HepG2 (cell line): ENCODE measurements around the gene HTR3C. TPM values are rescaled to one million over a fixed set of nuclear protein-coding genes. Genes with fewer than 3 reads are reported as not detected.

ENCODE experiments used
- AGO2 ChIP-seq: fragments of 200-400 bp; formaldehyde crosslinking; optimal IDR thresholded peaks from 2 replicates; pipeline ENCODE3; 2017; ENCODE audit warnings: mild to moderate bottlenecking, low read depth, low read length, moderate library complexity
- CREM ChIP-seq, 2 experiments: sonication (generic) in 1 of 2; formaldehyde crosslinking in 1 of 2; IDR thresholded peaks; 2 replicates each; pipeline versions ENCODE4 v1.4.0 to v1.6.1; 2016 to 2020; ENCODE audit warnings: antibody characterized with exemption in 1 of 2, mild to moderate bottlenecking in 1 of 2, missing genetic modification reagents in 1 of 2
- DNMT3B ChIP-seq: conservative IDR thresholded peaks from 2 replicates; pipeline ENCODE4 v1.6.1; 2016; ENCODE audit warnings: missing biosample characterization, control low read depth
- ESRRA ChIP-seq: sonication (generic); formaldehyde crosslinking; IDR thresholded peaks from 2 replicates; pipeline ENCODE4 v1.5.1; 2020; ENCODE audit warnings: mild to moderate bottlenecking, low read depth, missing genetic modification reagents
- MED13 ChIP-seq: sonication (generic); formaldehyde crosslinking; IDR thresholded peaks from 2 replicates; pipeline ENCODE4 v1.5.0; 2020; ENCODE audit warnings: missing genetic modification reagents
- MIER2 ChIP-seq: IDR thresholded peaks from 2 replicates; pipeline ENCODE4 v1.6.1; 2016; ENCODE audit warnings: missing biosample characterization, missing genetic modification reagents
- NBN ChIP-seq: fragments of 450-650 bp; conservative IDR thresholded peaks from 2 replicates; pipeline ENCODE4 v1.6.1; 2017
- NFE2L1 ChIP-seq: sonication (generic); formaldehyde crosslinking; IDR thresholded peaks from 2 replicates; pipeline ENCODE4 v1.4.0; 2020; ENCODE audit warnings: missing genetic modification reagents, mild to moderate bottlenecking, borderline replicate concordance
- NFIC ChIP-seq: IDR thresholded peaks from 2 replicates; pipeline ENCODE4 v1.6.1; 2012; ENCODE audit warnings: mild to moderate bottlenecking, low read length, inconsistent platforms
- NONO ChIP-seq, 2 experiments: fragments of 450-650 bp in 1 of 2; sonication (generic) in 1 of 2; formaldehyde crosslinking in 1 of 2; IDR thresholded peaks in 1 of 2; conservative IDR thresholded peaks in 1 of 2; 2 replicates each; pipeline versions ENCODE4 v1.6.1 to v1.8.0; 2017 to 2022; ENCODE audit warnings: mild to moderate bottlenecking in 1 of 2, missing genetic modification reagents in 1 of 2, moderate library complexity in 1 of 2
- NR2F2 ChIP-seq: IDR thresholded peaks from 2 replicates; pipeline ENCODE4 v1.6.1; 2012; ENCODE audit warnings: low read depth, inconsistent platforms, borderline replicate concordance
- POLR2A ChIP-seq, 2 experiments: IDR thresholded peaks; 2 replicates each; pipeline ENCODE4 v1.6.1; 2011; ENCODE audit warnings: low read depth in 2 of 2, low read length in 2 of 2, mild to moderate bottlenecking in 1 of 2, moderate library complexity in 1 of 2; ENCODE audit not compliant: insufficient read depth in 1 of 2
- POLR2G ChIP-seq: fragments of 200-400 bp; formaldehyde crosslinking; IDR thresholded peaks from 2 replicates; pipeline ENCODE4 v1.6.1; 2018; ENCODE audit warnings: mild to moderate bottlenecking, low read depth, low read length, moderate library complexity
- RAD21 ChIP-seq: fragments of 450-650 bp; formaldehyde crosslinking; IDR thresholded peaks from 2 replicates; pipeline ENCODE4 v1.5.0; 2020; ENCODE audit warnings: mild to moderate bottlenecking
- SALL2 ChIP-seq: sonication (generic); formaldehyde crosslinking; IDR thresholded peaks from 2 replicates; pipeline ENCODE4 v1.8.1; 2023; ENCODE audit warnings: mild to moderate bottlenecking, missing genetic modification reagents, inconsistent platforms
- SSRP1 ChIP-seq: IDR thresholded peaks from 2 replicates; pipeline ENCODE4 v1.6.1; 2016; ENCODE audit warnings: control low read depth
- TCF7L2 ChIP-seq: IDR thresholded peaks from 2 replicates; pipeline ENCODE4 v1.6.1; 2011; ENCODE audit warnings: mild to moderate bottlenecking, low read depth, low read length, moderate library complexity
- TEAD2 ChIP-seq: sonication (generic); formaldehyde crosslinking; IDR thresholded peaks from 2 replicates; pipeline ENCODE4 v1.9.0; 2021; ENCODE audit warnings: missing genetic modification reagents
- ZBTB8A ChIP-seq: sonication (generic); formaldehyde crosslinking; IDR thresholded peaks from 2 replicates; pipeline ENCODE4 v1.4.0; 2020; ENCODE audit warnings: mild to moderate bottlenecking, low read depth, missing genetic modification reagents, borderline replicate concordance
- ZNF572 ChIP-seq: sonication (generic); formaldehyde crosslinking; IDR thresholded peaks from 2 replicates; pipeline ENCODE4 v1.5.1; 2020; ENCODE audit warnings: mild to moderate bottlenecking, missing genetic modification reagents
- ZNF605 ChIP-seq: sonication (generic); formaldehyde crosslinking; IDR thresholded peaks from 2 replicates; pipeline ENCODE4 v1.8.0; 2022; ENCODE audit warnings: mild to moderate bottlenecking, missing genetic modification reagents
- ZNF607 ChIP-seq: sonication (generic); formaldehyde crosslinking; IDR thresholded peaks from 2 replicates; pipeline ENCODE4 v1.5.1; 2020; ENCODE audit warnings: missing genetic modification reagents, mild to moderate bottlenecking, borderline replicate concordance
- ZNF75D ChIP-seq: sonication (generic); formaldehyde crosslinking; IDR thresholded peaks from 2 replicates; pipeline ENCODE4 v1.8.1; 2023; ENCODE audit warnings: missing genetic modification reagents, mild to moderate bottlenecking, borderline replicate concordance
- ZNF790 ChIP-seq: sonication (generic); formaldehyde crosslinking; IDR thresholded peaks from 2 replicates; pipeline ENCODE4 v1.8.0; 2022; ENCODE audit warnings: missing genetic modification reagents, mild to moderate bottlenecking, borderline replicate concordance
- polyA plus RNA-seq, 8 experiments: library from polyadenylated mRNA; depleted of rRNA in 3 of 8; stranded (reverse) in 7 of 8; unstranded in 1 of 8; fragments of >200 nt; fragmentation: Illumina TruSeq in 4 of 8; extraction: Trizol in 4 of 8; gene quantifications; 2 replicates each; pipeline versions ENCODE4 v1.2.1 to v1.2.3, GENCODE V29; 2011 to 2016; ENCODE audit warnings: low read depth in 4 of 8, missing spikeins in 1 of 8, mixed read lengths in 1 of 8; ENCODE audit not compliant: insufficient read depth in 1 of 8
- total RNA-seq, 5 experiments: library from RNA; depleted of rRNA; stranded (reverse); fragments of >200 nt; fragmentation: Illumina TruSeq; extraction: Trizol; gene quantifications; 2 replicates each; pipeline ENCODE4 v1.2.3, GENCODE V29; 2016; ENCODE audit warnings: low read depth in 1 of 5
- TF ChIP-seq, protein P1 (sequence below): sonication (generic); formaldehyde crosslinking; IDR thresholded peaks from 2 replicates; pipeline ENCODE4 v1.4.0; 2020; ENCODE audit warnings: missing genetic modification reagents
- TF ChIP-seq, protein P2 (sequence below): sonication (generic); formaldehyde crosslinking; IDR thresholded peaks from 2 replicates; pipeline ENCODE4 v1.5.1; 2020; ENCODE audit warnings: missing genetic modification reagents, mild to moderate bottlenecking, borderline replicate concordance
- TF ChIP-seq, protein P3 (sequence below): sonication (generic); formaldehyde crosslinking; IDR thresholded peaks from 2 replicates; pipeline ENCODE4 v1.8.1; 2022; ENCODE audit warnings: mild to moderate bottlenecking, missing genetic modification reagents
- TF ChIP-seq, protein P4 (sequence below): sonication (generic); formaldehyde crosslinking; IDR thresholded peaks from 2 replicates; pipeline ENCODE4 v1.5.0; 2020; ENCODE audit warnings: missing genetic modification reagents

Gene HTR3C
- total and polyA plus RNA-seq, 2 of the 13 experiments (the other 11 are each of a cell fraction or from before 2014, with no cell fraction given), result not detected

DNA sequence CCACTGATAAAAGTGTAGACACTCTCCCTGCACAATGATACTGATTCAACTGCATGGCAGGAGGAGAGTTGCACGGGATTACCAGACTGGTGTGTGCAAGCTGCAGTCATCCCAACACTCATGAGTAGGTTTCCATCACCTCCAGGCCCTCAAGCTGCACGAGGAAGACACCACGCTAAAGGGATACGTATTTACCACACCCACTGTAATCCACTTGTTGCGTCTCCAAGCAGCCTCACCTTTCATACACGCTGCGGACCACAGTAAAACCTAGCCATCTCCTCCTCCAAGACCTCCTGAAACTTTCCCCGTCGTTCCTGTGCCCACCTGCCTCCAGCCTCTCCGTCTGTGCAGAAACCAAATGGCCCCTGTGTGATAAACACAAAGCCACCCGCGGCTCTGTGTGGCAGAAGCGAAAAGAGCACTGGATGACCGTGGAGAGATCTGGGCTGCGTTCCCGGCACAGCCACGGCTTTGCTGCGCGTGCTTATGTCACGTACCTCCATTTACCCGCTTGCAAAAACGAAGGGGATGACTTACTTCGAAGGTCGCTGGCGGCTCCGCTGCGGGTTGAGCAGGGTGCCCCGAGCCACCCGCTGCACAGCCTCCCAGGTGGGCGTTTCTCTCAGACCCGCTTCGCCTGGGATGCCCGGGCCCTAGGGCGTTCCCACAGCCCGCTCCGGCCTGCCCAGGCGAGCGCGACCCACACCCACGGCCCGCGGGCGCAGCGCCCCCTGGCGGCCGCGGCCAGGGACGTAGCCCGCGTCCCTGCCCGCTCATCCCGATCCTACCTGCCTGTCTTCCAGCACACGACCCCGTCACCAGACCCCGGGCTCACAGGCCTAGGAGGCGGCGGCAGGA lies 35.8 kb upstream of the HTR3C start (continued):
- TF ChIP-seq MED13 (CRISPR knock-in tag) (0 out of 2 replicates have a peak, but pooled peaks have one; percentile 31), ZNF75D (CRISPR knock-in tag) (no peak), NONO (IDR thresholded peaks at IDR 0.05) (no peak), NONO (CRISPR knock-in tag; conservative IDR thresholded peaks at IDR 0.05) (peak; percentile 58), SSRP1 (CRISPR knock-in tag) (no peak), ZBTB8A (CRISPR knock-in tag) (no peak), POLR2G (no peak), AGO2 (no peak), ESRRA (CRISPR knock-in tag) (no peak), RAD21 (CRISPR knock-in tag) (peak; percentile 96), ZNF790 (no peak), TEAD2 (CRISPR knock-in tag) (no peak), POLR2A (IDR thresholded peaks at IDR 0.05; ENCODE audit: insufficient read depth in 1 of 2, low read depth in 2 of 2, low read length in 2 of 2) (no peak), MIER2 (CRISPR knock-in tag) (no peak), NFE2L1 (CRISPR knock-in tag) (no peak), TCF7L2 (no peak), ZNF607 (CRISPR knock-in tag) (no peak; the same call in 1 of the 2 replicates), NBN (no peak), ZNF605 (peak; percentile 9; the same call in 1 of the 2 replicates), CREM (IDR thresholded peaks at IDR 0.05) (no peak), CREM (CRISPR knock-in tag; IDR thresholded peaks at IDR 0.05) (no peak), ZNF572 (CRISPR knock-in tag) (no peak), DNMT3B (no peak), SALL2 (CRISPR knock-in tag) (peak; percentile 70; the same call in 1 of the 2 replicates), NFIC (no peak), NR2F2 (no peak)
- TF ChIP-seq, protein P1, sequence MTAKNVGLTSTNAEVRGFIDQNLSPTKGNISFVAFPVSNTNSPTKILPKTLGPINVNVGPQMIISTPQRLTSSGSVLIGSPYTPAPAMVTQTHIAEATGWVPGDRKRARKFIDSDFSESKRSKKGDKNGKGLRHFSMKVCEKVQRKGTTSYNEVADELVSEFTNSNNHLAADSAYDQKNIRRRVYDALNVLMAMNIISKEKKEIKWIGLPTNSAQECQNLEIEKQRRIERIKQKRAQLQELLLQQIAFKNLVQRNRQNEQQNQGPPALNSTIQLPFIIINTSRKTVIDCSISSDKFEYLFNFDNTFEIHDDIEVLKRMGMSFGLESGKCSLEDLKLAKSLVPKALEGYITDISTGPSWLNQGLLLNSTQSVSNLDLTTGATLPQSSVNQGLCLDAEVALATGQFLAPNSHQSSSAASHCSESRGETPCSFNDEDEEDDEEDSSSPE (CRISPR knock-in tag), result 0 out of 2 replicates have a peak, but pooled peaks have one; percentile 6
- TF ChIP-seq, protein P2, sequence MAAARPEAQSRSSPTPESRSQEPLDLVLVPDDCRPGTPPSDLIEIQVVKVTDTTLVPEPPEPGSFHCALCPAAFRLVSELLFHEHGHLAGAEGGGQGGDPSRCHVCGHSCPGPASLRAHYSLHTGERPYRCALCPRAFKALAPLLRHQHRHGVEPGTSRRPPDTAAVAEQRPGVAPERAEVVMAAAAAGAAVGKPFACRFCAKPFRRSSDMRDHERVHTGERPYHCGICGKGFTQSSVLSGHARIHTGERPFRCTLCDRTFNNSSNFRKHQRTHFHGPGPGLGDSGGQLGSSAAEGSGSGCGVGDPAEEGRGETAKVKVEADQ (CRISPR knock-in tag), result no peak
- TF ChIP-seq, protein P3, sequence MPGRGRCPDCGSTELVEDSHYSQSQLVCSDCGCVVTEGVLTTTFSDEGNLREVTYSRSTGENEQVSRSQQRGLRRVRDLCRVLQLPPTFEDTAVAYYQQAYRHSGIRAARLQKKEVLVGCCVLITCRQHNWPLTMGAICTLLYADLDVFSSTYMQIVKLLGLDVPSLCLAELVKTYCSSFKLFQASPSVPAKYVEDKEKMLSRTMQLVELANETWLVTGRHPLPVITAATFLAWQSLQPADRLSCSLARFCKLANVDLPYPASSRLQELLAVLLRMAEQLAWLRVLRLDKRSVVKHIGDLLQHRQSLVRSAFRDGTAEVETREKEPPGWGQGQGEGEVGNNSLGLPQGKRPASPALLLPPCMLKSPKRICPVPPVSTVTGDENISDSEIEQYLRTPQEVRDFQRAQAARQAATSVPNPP (CRISPR knock-in tag), result no peak
- TF ChIP-seq, protein P4, sequence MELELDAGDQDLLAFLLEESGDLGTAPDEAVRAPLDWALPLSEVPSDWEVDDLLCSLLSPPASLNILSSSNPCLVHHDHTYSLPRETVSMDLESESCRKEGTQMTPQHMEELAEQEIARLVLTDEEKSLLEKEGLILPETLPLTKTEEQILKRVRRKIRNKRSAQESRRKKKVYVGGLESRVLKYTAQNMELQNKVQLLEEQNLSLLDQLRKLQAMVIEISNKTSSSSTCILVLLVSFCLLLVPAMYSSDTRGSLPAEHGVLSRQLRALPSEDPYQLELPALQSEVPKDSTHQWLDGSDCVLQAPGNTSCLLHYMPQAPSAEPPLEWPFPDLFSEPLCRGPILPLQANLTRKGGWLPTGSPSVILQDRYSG, result 0 out of 2 replicates have a peak, but pooled peaks have one; percentile 48
